Measurements from ENCODE around the gene IL13RA1. TPM values are rescaled to one million over a fixed set of nuclear protein-coding genes. Genes with fewer than 3 reads are reported as not detected.

Gene IL13RA1
- total and polyA plus RNA-seq, 4 donors: 31.2 to 137 (median 44.5) TPM

- WGBS: 87% methylated on average over 7 of the region's 7 CpGs
- no peak overlapping the region for H3K27ac ChIP-seq (ENCODE audit: low read depth in 1 of 2, low read length in 2 of 2)
- no peaks in the 10 kb centered on the region for H3K36me3 ChIP-seq (ENCODE audit: control insufficient read depth in 4 of 4, insufficient read depth in 3 of 4, low read depth in 1 of 4, low read length in 3 of 4)
- H3K4me1 ChIP-seq (ENCODE audit: control insufficient read depth in 4 of 4, insufficient read depth in 4 of 4, low read length in 3 of 4): peaks cover 0 to 2% (median under 1%) of the 10 kb centered on the region in 4 donors
- no peak for DNase-seq (ENCODE audit: low spot score)
- H3K9ac ChIP-seq (ENCODE audit: low read depth in 1 of 2, low read length in 2 of 2): no peak overlapping the region
- no peak overlapping the region for H3K4me3 ChIP-seq (ENCODE audit: low read depth in 1 of 3, low read length in 3 of 3)
- TF ChIP-seq JUND (IDR thresholded peaks at IDR 0.05) (no peak), TAF1 (conservative IDR thresholded peaks at IDR 0.05) (no peak), NR2F2 (IDR thresholded peaks at IDR 0.05) (no peak), CTCF (IDR thresholded peaks at IDR 0.05; ENCODE audit: low read depth, low read length, missing input control) (no peak)
- H3K9me3 ChIP-seq (ENCODE audit: control insufficient read depth in 4 of 4, low read length in 3 of 4): peaks cover 0 to 2% (median 0%) of the 10 kb centered on the region in 4 donors
- no peaks in the 10 kb centered on the region for H3K27me3 ChIP-seq (ENCODE audit: control insufficient read depth in 4 of 4, insufficient read depth in 4 of 4, low read length in 3 of 4)
These were observed 9.1 kb downstream of the IL13RA1 start for GRCh38 chrX:118736394-118737010.

DNA sequence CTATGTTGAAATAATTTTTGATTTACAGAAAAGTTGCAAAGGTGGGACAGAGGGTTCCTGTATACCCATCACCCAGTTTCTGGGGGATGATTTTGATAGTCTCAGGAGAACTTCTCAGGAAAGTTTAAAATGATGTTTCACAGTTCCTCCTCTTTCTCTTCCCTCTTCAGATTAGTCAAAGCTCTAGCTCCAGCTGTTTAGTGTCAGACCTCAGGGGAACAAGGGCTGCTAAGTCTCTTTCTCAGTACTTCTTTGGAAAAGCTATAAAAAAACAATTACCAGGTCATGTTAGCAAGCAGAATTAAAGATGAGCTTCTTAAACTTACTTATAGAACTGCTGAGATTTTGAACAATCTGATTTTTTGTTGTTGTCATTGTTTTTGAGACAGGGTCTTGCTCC is 12.2 kb downstream of the IL13RA1 start:
- Histone ChIP-seq H3K4me1 (ENCODE audit: control insufficient read depth in 4 of 4, insufficient read depth in 4 of 4, low read length in 3 of 4) (peaks cover 0 to 2% (median under 1%) of the 10 kb centered on the region in 4 donors), H3K9ac (ENCODE audit: low read depth in 1 of 2, low read length in 2 of 2) (no peak overlapping the region), H3K27ac (ENCODE audit: low read depth in 1 of 2, low read length in 2 of 2) (no peak overlapping the region), H3K9me3 (ENCODE audit: control insufficient read depth in 4 of 4, low read length in 3 of 4) (peaks cover 0 to 2% (median 0%) of the 10 kb centered on the region in 4 donors), H3K4me3 (ENCODE audit: low read depth in 1 of 3, low read length in 3 of 3) (no peak overlapping the region), H3K27me3 (ENCODE audit: control insufficient read depth in 4 of 4, insufficient read depth in 4 of 4, low read length in 3 of 4) (no peaks in the 10 kb centered on the region), H3K36me3 (ENCODE audit: control insufficient read depth in 4 of 4, insufficient read depth in 3 of 4, low read depth in 1 of 4, low read length in 3 of 4) (peaks cover 0 to 4% (median 2%) of the 10 kb centered on the region in 4 donors)
- TF ChIP-seq, protein P1, sequence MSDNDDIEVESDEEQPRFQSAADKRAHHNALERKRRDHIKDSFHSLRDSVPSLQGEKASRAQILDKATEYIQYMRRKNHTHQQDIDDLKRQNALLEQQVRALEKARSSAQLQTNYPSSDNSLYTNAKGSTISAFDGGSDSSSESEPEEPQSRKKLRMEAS (IDR thresholded peaks at IDR 0.05): no peak
- TF ChIP-seq REST (IDR thresholded peaks at IDR 0.05) (no peak), TAF1 (conservative IDR thresholded peaks at IDR 0.05) (no peak), JUND (IDR thresholded peaks at IDR 0.05) (no peak), YY1 (IDR thresholded peaks at IDR 0.05) (no peak), RXRA (IDR thresholded peaks at IDR 0.05) (no peak), SP1 (IDR thresholded peaks at IDR 0.05) (no peak), CTCF (IDR thresholded peaks at IDR 0.05; ENCODE audit: low read depth, low read length, missing input control) (no peak), NR2F2 (IDR thresholded peaks at IDR 0.05) (no peak), GABPA (IDR thresholded peaks at IDR 0.05 in 1 of 2, conservative IDR thresholded peaks at IDR 0.05 in 1 of 2) (no peak), ATF3 (IDR thresholded peaks at IDR 0.05) (no peak), EGR1 (IDR thresholded peaks at IDR 0.05; ENCODE audit: low read depth in 2 of 2) (no peak), FOXA1 (IDR thresholded peaks at IDR 0.05) (no peak), FOXA2 (IDR thresholded peaks at IDR 0.05) (no peak), HNF4G (IDR thresholded peaks at IDR 0.05) (no peak), RAD21 (IDR thresholded peaks at IDR 0.05) (no peak), HNF4A (conservative IDR thresholded peaks at IDR 0.05) (no peak), ZBTB33 (IDR thresholded peaks at IDR 0.05) (no peak)
- DNase-seq (ENCODE audit: low spot score): no peak

All from liver (tissue), 9 donors.